Amniotic epithelial cell (primary cell): Measurements from ENCODE around the gene SRRM4.
A peak's percentile ranks its signal among the peaks of the same experiment; 100 is the strongest.

Experiments
- DNase-seq: peaks from one replicate; pipeline ENCODE4 v3.0.0-alpha.2; 2010; ENCODE audit warnings: low read depth

The SRRM4 gene

DNA sequence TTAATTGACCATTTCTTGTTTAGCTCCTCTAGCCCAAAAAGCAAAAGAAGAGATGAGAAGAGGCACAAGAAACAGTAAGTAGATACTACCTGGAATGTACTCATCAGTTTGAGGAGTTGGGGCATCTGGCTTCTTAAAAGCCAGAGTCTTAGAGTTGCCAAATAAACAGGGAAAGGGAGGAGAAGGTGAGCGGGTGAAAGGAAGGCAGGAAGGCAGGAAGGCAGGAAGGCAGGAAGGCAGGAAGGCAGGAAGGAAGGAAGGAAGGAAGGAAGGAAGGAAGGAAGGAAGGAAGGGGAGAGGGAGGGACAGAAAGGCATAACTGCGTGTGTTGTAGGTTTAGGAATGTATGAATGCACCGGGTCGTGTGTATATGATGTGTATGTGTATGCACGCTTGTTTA lies 140.7 kb downstream of the SRRM4 start:
- DNase-seq: no peak

- no peak for DNase-seq
Measured at GRCh38 chr12:119122751-119123150, 141.4 kb downstream of the SRRM4 start.

GRCh38 chr12:119128527-119128926 lies 147.2 kb downstream of the SRRM4 start:
- DNase-seq: no peak

DNA sequence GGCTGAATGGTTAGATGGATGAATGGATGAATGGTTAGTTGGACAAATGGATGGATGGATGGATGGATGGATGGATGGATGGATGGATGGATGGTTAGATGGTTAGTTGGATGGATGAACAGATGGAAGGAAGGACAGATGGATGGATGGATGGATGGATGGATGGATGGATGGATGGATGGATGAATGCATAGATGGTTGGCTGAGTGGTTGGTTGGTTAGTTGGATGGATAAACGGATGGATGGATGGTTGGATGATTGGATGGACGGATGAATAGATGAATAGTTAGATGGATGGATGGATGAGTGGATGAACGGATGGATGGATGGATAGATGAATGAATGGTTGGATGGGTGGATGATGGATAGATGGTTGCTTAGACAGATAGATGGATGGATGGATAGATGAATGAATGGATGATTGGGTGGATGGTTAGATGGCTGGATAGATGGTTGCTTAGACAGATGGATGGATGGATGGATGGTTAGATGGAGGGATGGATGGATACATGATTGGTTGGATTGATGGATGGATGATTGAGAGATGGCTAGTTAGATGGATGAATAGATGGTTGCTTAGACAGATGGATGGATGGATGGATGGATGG lies 148.6 kb downstream of the SRRM4 start:
- DNase-seq: no peak

- no peak for DNase-seq
Measured at GRCh38 chr12:119130523-119130922, 149.2 kb downstream of the SRRM4 start.

- DNase-seq: no peak
Measured at GRCh38 chr12:119134284-119135072, 153.1 kb downstream of the SRRM4 start.

- DNase-seq: no peak
Measured at GRCh38 chr12:119136811-119137410, 155.6 kb downstream of the SRRM4 start.

DNA sequence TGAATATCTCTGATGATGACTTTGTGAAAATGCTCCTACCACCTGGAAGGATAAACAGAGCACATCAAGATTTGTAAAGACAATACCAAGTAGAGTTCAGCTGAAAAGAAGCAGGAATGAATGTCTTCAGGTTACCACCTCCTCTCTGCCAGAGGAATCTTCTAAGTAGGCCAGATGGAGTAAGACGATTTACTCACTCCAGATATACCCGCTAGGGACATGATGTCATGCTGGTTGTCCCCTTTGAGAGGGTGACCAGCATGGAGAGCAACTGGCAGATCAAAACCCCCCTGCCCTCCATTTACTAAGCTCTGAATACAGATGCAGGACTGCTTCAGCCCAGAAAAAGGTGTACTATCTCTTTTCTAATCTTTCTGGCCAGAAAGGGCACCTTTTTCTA lies 158.1 kb downstream of the SRRM4 start:
- no peak for DNase-seq

DNA sequence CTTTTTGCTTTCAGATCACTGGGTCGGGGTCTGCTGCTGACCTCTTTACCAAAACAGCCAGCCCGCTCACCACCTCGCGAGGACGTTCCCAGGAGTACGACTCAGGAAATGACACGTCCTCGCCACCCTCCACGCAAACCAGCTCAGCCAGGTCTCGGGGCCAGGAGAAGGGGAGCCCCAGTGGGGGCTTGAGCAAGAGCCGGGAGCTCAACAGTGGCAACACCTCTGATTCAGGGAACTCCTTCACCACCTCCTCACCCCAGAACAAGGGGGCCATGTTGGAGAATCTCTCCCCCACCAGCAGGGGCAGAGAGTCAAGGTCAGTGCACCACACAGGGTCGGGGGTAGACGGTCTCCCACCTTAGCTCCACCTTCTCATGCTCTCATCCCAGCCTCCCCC lies 164.0 kb downstream of the SRRM4 start:
- no peak for DNase-seq

DNA sequence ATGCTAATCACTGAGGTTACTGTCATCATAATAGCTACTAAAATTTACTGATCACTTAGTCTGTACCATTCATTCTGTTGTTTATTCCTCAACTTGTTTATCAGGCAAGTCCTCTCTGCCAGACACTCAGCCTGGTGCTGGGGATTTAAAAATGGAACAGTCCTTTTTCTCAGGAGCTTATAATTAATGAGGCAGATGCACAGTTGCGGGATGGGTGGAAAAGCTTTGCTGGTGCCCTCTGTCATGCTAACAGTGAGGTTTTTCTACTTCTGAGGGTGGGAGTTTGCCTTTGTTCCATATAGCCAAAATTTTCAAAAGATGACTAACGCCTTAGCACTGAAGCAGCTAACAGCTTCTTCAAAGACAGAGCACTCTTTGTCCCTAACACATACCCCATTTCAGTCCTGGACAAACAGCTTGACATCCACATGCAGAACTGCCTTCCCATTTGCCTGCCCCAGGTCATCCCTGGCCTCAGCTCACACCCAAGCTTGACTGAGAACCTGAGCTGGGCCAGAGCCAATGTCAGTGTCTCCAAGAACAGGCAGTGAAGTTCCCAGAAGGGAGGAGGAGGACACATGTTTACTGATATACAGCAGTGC lies 166.6 kb downstream of the SRRM4 start:
- no peak for DNase-seq

DNA sequence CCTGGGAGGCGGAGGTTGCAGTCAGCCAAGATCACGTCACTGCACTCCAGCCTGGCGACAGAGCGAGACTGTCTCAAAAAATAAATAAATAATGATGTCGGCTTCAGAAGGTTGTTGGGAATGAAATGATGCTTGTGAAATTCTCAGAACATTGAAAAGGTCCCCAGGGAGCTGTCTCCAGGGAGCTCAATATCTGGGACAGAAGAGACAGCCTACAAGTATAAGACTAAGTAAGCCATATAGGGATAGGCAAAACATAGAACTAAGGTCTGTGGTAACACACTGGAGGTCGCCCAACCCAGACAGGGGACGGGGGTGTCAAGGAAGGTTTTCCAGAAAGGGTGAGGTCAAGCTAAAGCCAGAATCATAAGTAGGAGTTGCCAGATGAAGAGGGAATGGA lies 167.9 kb downstream of the SRRM4 start:
- DNase-seq: no peak

DNA sequence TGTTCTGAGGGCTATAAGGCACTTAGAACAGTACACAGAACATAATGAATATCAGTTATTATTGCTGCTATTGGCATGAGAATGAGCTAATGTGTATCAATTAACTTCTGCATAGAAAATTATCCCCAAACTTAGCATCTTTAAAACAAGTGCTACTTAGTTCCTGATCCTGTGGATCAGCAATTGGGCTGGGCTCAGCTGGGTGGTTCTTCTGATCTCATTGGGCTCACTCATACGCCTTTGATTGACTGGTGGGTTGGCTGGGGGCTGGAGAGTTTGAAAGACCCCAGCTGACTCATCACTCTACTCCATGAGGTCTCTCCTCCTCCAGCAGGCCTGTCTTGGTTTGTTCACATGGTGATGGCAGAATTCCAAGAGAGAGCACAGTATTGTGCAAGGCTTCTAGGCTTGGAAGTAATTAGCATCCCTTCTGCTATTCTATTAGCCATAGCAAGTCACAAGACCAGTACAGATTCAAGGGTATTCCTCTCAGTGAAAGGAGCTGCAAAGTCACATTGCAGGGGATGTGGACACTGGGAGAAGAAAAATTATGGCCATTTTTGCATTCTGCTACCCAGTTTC lies 170.2 kb downstream of the SRRM4 start:
- peak; percentile 12 for DNase-seq

GRCh38 chr12:119153477-119154434 lies 172.4 kb downstream of the SRRM4 start:
- peak; percentile 63 for DNase-seq

DNA sequence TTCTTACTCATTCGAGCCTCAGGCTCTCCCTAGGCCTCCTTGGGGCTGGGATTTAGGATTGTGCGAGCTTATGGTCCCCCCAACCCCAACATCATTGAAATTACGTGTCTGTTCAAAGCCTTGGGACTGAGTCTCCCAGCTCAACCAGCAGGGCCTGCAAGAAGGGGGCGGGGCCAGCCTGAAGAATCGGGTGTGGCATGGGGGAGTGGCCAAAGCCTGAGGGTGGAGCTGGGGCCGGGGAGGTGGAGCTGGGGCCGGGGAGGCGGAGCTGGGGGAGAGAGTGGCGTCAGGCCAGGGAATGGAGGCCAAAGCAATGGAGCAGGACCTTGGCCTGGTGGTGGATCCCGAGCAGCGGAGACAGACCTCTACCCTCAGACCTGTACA lies 173.1 kb downstream of the SRRM4 start:
- no peak for DNase-seq

DNA sequence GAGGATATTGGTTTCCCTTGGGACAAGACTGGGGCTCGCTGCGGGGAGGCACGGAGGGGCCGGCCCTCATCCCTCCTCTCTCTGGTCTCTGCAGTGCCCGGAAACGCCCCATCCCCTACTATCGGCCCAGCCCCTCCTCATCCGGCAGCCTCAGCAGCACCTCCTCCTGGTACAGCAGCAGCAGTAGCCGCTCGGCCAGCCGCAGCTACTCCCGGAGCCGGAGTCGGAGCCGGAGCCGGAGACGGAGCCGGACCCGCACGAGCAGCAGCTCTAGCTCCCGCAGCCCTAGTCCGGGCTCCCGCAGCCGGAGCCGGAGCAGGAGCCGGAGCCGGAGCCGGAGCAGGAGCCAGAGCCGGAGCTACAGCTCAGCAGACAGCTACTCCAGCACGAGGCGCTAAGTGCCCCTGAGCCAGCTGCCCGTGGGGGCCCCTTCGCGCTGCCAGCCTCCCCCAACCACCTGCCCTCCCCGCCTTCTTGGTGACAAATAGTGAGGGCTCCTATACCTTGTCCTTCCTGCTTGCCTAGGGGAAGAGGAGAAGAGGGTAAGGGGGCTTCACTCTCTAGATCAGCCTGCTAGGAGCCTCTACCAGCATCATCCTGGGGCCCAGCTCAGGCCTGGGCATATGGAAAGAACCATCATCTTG lies 175.2 kb downstream of the SRRM4 start:
- DNase-seq: no peak

DNA sequence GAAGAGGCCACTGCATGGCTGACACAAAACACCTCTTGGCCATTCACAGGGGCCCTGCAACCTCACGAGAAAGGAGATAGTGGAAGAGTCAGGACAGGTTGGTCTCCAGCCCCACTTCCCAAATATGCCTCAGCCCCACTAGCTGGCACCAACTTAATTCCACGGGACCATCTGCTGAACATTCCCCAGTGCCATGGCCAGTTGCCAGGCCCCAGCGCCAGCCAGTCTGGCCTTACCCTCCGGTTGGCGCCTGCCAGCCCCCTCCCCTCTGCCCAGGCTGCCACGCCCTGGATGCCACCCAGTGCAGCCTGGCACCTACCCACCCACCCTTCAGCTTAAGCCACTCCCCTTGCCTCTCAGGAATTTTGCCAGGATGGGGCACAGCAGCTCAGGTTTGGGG lies 176.2 kb downstream of the SRRM4 start:
- DNase-seq: no peak

GRCh38 chr12:119157978-119158377 lies 176.6 kb downstream of the SRRM4 start:
- no peak for DNase-seq

DNA sequence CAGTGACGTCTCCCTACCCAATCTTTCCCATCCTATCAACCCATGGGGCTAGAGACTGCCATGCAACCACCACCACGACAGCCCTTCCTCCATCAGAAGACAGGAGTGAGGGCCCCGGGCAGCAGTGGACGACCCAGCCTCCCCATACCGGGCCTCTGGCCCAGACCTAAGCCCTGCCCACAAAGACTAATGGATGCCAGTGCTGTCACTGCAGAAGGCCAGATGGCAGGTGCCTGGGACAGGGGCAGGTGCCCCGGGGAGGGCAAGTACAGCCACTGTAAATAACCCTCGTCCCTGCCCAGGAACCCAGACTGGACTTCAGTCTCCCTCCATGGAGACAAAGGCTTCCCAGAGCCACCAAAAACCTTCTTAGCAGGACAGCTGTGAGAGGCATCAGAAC lies 177.1 kb downstream of the SRRM4 start:
- DNase-seq: no peak

DNA sequence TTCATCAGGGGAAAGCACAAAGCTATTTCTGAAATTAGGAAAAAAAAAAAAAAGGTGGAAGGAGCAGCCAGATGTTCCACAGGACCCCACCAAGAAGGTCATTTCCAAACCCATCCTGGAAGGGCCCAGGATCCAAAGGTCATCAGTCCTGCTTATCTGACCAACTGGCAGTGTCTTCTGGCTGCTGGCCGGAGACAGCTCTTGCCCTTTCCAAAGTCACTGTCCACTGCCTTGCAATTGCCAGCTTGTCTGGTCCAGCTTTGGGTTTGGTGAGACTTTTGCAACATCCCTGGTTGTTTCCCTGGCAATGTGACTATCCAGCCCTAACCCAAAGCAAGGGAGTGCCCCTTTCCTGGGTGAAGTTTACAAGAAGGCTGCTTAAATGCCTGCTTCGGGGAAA lies 178.5 kb downstream of the SRRM4 start:
- no peak for DNase-seq

GRCh38 chr12:119167902-119168301 lies 186.6 kb downstream of the SRRM4 start:
- no peak for DNase-seq

- no peak for DNase-seq
Measured at GRCh38 chr12:119168721-119169120, 187.4 kb downstream of the SRRM4 start.
